ENCODE data around the gene GART. TPM values are rescaled to one million over a fixed set of nuclear protein-coding genes. Genes with fewer than 3 reads are reported as not detected.

Gene GART
- polyA plus RNA-seq, 1 experiment: 26.1 TPM

GRCh38 chr21:33551664-33552063 is 9.7 kb upstream of the GART start:
- POLR2A ChIA-PET: interaction anchor here (0.7 to 1.1 kb wide), 2 partner anchors 9 to 33 kb away, joined by 3 read pairs; partner anchors contain the start of gene SON
- TF ChIP-seq CTCF (IDR thresholded peaks at IDR 0.05; ENCODE audit: low read depth, low read length): no peak
- CTCF ChIA-PET: interaction anchor here (1.1 kb wide), 1 partner anchor 54 kb away, joined by 4 read pairs; no protein-coding TSS in a partner anchor
- Histone ChIP-seq H3K27ac (ENCODE audit: low read depth, low read length) (no peak overlapping the region), H3K9me3 (ENCODE audit: control insufficient read depth, insufficient read depth, low read length) (peaks cover 10% of the 10 kb centered on the region), H3K4me3 (ENCODE audit: low read depth, low read length) (no peak overlapping the region), H3K27me3 (ENCODE audit: control insufficient read depth, insufficient read depth, low read length) (no peaks in the 10 kb centered on the region)
- DNase-seq (ENCODE audit: low read depth, low spot score): no peak

GRCh38 chr21:33550772-33551660 is 9.1 kb upstream of the GART start:
- ChIA-PET POLR2A (interaction anchor here (0.7 to 1.1 kb wide), 2 partner anchors 8 to 33 kb away, joined by 3 read pairs; partner anchors contain the start of gene SON), CTCF (interaction anchor here (1.1 kb wide), 1 partner anchor 55 kb away, joined by 4 read pairs; no protein-coding TSS in a partner anchor)
- DNase-seq (ENCODE audit: low read depth, low spot score): no peak
- H3K27ac ChIP-seq (ENCODE audit: low read depth, low read length): no peak overlapping the region
- H3K9me3 ChIP-seq (ENCODE audit: control insufficient read depth, insufficient read depth, low read length): peaks cover 10% of the 10 kb centered on the region
- H3K4me3 ChIP-seq (ENCODE audit: low read depth, low read length): no peak overlapping the region
- TF ChIP-seq CTCF (IDR thresholded peaks at IDR 0.05; ENCODE audit: low read depth, low read length): no peak
- no peaks in the 10 kb centered on the region for H3K27me3 ChIP-seq (ENCODE audit: control insufficient read depth, insufficient read depth, low read length)

GRCh38 chr21:33549848-33550771 is 8.2 kb upstream of the GART start:
- no peaks in the 10 kb centered on the region for H3K27me3 ChIP-seq (ENCODE audit: control insufficient read depth, insufficient read depth, low read length)
- CTCF ChIA-PET: no interaction called here
- POLR2A ChIA-PET: no interaction called here
- no peak overlapping the region for H3K4me3 ChIP-seq (ENCODE audit: low read depth, low read length)
- no peak overlapping the region for H3K27ac ChIP-seq (ENCODE audit: low read depth, low read length)
- H3K9me3 ChIP-seq (ENCODE audit: control insufficient read depth, insufficient read depth, low read length): peaks cover 10% of the 10 kb centered on the region
- DNase-seq (ENCODE audit: low read depth, low spot score): no peak
- TF ChIP-seq CTCF (IDR thresholded peaks at IDR 0.05; ENCODE audit: low read depth, low read length): no peak

GRCh38 chr21:33546086-33546485 is 4.2 kb upstream of the GART start:
- CTCF ChIA-PET: interaction anchor here (0.6 to 2.2 kb wide), 2 partner anchors 10 to 60 kb away, joined by 5 to 11 read pairs; no protein-coding TSS in a partner anchor
- H3K4me3 ChIP-seq (ENCODE audit: low read depth, low read length): no peak overlapping the region

More at GRCh38 chr21:33546086-33546485, 4.2 kb upstream of the GART start:
- POLR2A ChIA-PET: no interaction called here
- Histone ChIP-seq H3K9me3 (ENCODE audit: control insufficient read depth, insufficient read depth, low read length) (peaks cover 10% of the 10 kb centered on the region), H3K27me3 (ENCODE audit: control insufficient read depth, insufficient read depth, low read length) (no peaks in the 10 kb centered on the region), H3K27ac (ENCODE audit: low read depth, low read length) (no peak overlapping the region)
- DNase-seq (ENCODE audit: low read depth, low spot score): no peak
- no peak for TF ChIP-seq CTCF (IDR thresholded peaks at IDR 0.05; ENCODE audit: low read depth, low read length)
